ACHN (cell line): Measurements from ENCODE around the gene SCYL1.

ENCODE experiments used
- DNase-seq: peaks from one replicate; pipeline ENCODE4 v3.0.0-alpha.2; 2015
- in situ Hi-C: cut with HindIII; loops from 2 replicates; pipeline ENCODE4 v1.10.0; 2017; ENCODE audit warnings: low sequenced_read_pairs, low pct_ligation_motif_present, low pct_unique_long_range_greater_than_20kb

Gene SCYL1

GRCh38 chr11:65573391-65574079, 48.7 kb downstream of the SCYL1 start:
- DNase-seq, result no peak
- in situ Hi-C loops, result no loop called here

- peak; percentile 92 for DNase-seq
- in situ Hi-C loops, result no loop called here
Observed at GRCh38 chr11:65574109-65574810, 49.4 kb downstream of the SCYL1 start.

- in situ Hi-C loops, result no loop called here
- DNase-seq, result peak; percentile 32
Observed at GRCh38 chr11:65574811-65575567, 50.1 kb downstream of the SCYL1 start.

GRCh38 chr11:65575568-65576231, 50.8 kb downstream of the SCYL1 start, which contains the start of gene EHBP1L1:
TSS of gene EHBP1L1 (plus strand) at chr11:65576053. CDS start at chr11:65576303, 250 bp downstream.
- in situ Hi-C loops, result no loop called here
- peak; percentile 69 for DNase-seq

GRCh38 chr11:65576232-65576866, 51.5 kb downstream of the SCYL1 start:
- DNase-seq, result no peak
- in situ Hi-C loops, result no loop called here

GRCh38 chr11:65576867-65577755, 52.2 kb downstream of the SCYL1 start:
- in situ Hi-C loops, result no loop called here
- peak; percentile 81 for DNase-seq

GRCh38 chr11:65577756-65578109, 52.9 kb downstream of the SCYL1 start:
- in situ Hi-C loops, result no loop called here
- no peak for DNase-seq

GRCh38 chr11:65578134-65578533, 53.3 kb downstream of the SCYL1 start:
- in situ Hi-C loops, result no loop called here

GRCh38 chr11:65578667-65579066, 53.8 kb downstream of the SCYL1 start:
- in situ Hi-C loops, result no loop called here
- no peak for DNase-seq

More at GRCh38 chr11:65578134-65578533, 53.3 kb downstream of the SCYL1 start:
- DNase-seq, result no peak

GRCh38 chr11:65579291-65579690, 54.4 kb downstream of the SCYL1 start:
- DNase-seq, result no peak
- in situ Hi-C loops, result no loop called here

- no peak for DNase-seq
- in situ Hi-C loops, result no loop called here
Observed at GRCh38 chr11:65580031-65580692, 55.3 kb downstream of the SCYL1 start.

GRCh38 chr11:65580756-65581155, 55.9 kb downstream of the SCYL1 start:
- no peak for DNase-seq
- in situ Hi-C loops, result no loop called here

- in situ Hi-C loops, result no loop called here
- DNase-seq, result no peak
Observed at GRCh38 chr11:65581928-65582327, 57.0 kb downstream of the SCYL1 start.

- DNase-seq, result no peak
- in situ Hi-C loops, result no loop called here
Observed at GRCh38 chr11:65583589-65583988, 58.7 kb downstream of the SCYL1 start.

- in situ Hi-C loops, result no loop called here
- DNase-seq, result no peak
Observed at GRCh38 chr11:65584106-65584505, 59.2 kb downstream of the SCYL1 start.

GRCh38 chr11:65584723-65585171, 59.9 kb downstream of the SCYL1 start:
- no peak for DNase-seq
- in situ Hi-C loops, result no loop called here
